ENCODE results near the gene KIF23.
"Not testable (repeated sequence)": the region's sequence is repeated elsewhere in the genome, so short reads cannot be mapped to it uniquely, and the experiment has no call there.

- TF ChIP-seq CTCF (conservative IDR thresholded peaks at IDR 0.05; ENCODE audit: low read depth, low read length); EZH2 (IDR thresholded peaks at IDR 0.05; ENCODE audit: low read length, unreplicated experiment): not testable (repeated sequence)
These were observed 30.1 kb upstream of the KIF23 start for GRCh38 chr15:69384066-69384465.
